HCT116 (cell line): ENCODE data around the gene MAP4K4. TPM values are rescaled to one million over a fixed set of nuclear protein-coding genes. Genes with fewer than 3 reads are reported as not detected.

Source experiments
- ATAC-seq: fragments of 200-7000 bp; cut with Tn5 transposase; 2 replicates; pipeline ENCODE4 v1.9.1; 2020; ENCODE audit warnings: mild to moderate bottlenecking, moderate library complexity
- BruUV-seq: library from RNA; stranded (reverse); fragments of 400-500 nt; replicated peaks from 2 replicates; lab custom pipeline; 2021; lab: Mats Ljungman, UMichigan
- CTCF ChIA-PET: fragments of 300-600 bp; sonication (Branson Sonifier 250); formaldehyde crosslinking; loops from one replicate; lab custom pipeline; 2021; ENCODE audit warnings: antibody characterized with exemption; lab: Charles Lee
- POLR2A ChIA-PET: fragments of 300-600, 350-600 bp; sonication (Branson Sonifier 250); formaldehyde crosslinking; loops from one replicate; lab custom pipeline; 2021; ENCODE audit warnings: antibody characterized with exemption; lab: Charles Lee
- RAD21 ChIA-PET, 2 experiments: fragments of 300-600 bp; sonication (Branson Sonifier 250); formaldehyde crosslinking; loops; one replicate each; lab custom pipeline; 2023; ENCODE audit warnings: low total read pairs in 2 of 2; ENCODE audit not compliant: uncharacterized antibody in 2 of 2, unreplicated experiment in 2 of 2, low non-redundant PET in 1 of 2; lab: Charles Lee
- DNase-seq: peaks from one replicate; pipeline ENCODE4 v3.0.0-alpha.2; 2010; ENCODE audit warnings: low read depth, low spot score
- H2AFZ ChIP-seq: fragments of 200-600 bp; shearing (Covaris generic), sonication (generic); 2 replicates; pipeline ENCODE4 v1.6.1; 2017; ENCODE audit warnings: low read depth, mixed run types, mixed read lengths, antibody characterized with exemption, low read length; ENCODE audit not compliant: poor library complexity, severe bottlenecking
- H3K27ac ChIP-seq: 2 replicates; pipeline ENCODE4 v1.5.1; 2012; ENCODE audit warnings: low read depth, low read length
- H3K27me3 ChIP-seq: fragments of 200-600 bp; sonication (generic); 2 replicates; pipeline ENCODE4 v1.6.1; 2016; ENCODE audit warnings: mixed run types, low read length, mixed read lengths; ENCODE audit not compliant: insufficient read depth
- H3K36me3 ChIP-seq, 2 experiments: fragments of 200-500 bp in 1 of 2; fragments of 200-600 bp in 1 of 2; sonication (Bioruptor generic) in 1 of 2; sonication (generic) in 1 of 2; 2 replicates each; pipeline versions ENCODE4 v1.5.1 to v1.6.1; 2014 to 2016; ENCODE audit warnings: low read length in 2 of 2, inconsistent platforms in 1 of 2, mixed read lengths in 1 of 2, mixed run types in 1 of 2; ENCODE audit not compliant: insufficient read depth in 2 of 2, control insufficient read depth in 1 of 2
- H3K4me1 ChIP-seq, 2 experiments: fragments of 200-600 bp in 1 of 2; sonication (generic) in 1 of 2; 2 replicates each; pipeline versions ENCODE4 v1.5.1 to v1.6.1; 2012 to 2017; ENCODE audit warnings: low read length in 2 of 2, inconsistent platforms in 1 of 2, mild to moderate bottlenecking in 1 of 2, mixed read lengths in 1 of 2, mixed run types in 1 of 2, moderate library complexity in 1 of 2; ENCODE audit not compliant: insufficient read depth in 2 of 2, control insufficient read depth in 1 of 2
- H3K4me2 ChIP-seq: fragments of 200-600 bp; sonication (generic); 2 replicates; pipeline ENCODE4 v1.6.1; 2017; ENCODE audit warnings: mixed run types, low read length, mixed read lengths
- H3K4me3 ChIP-seq, 2 experiments: fragments of 200-600 bp in 1 of 2; sonication (generic) in 1 of 2; replicated peaks in 1 of 2; 2 replicates each; pipeline ENCODE4 v1.5.1; 2011 to 2016; ENCODE audit warnings: low read length in 2 of 2, control low read depth in 1 of 2, low read depth in 1 of 2, mild to moderate bottlenecking in 1 of 2, mixed read lengths in 1 of 2, mixed run types in 1 of 2
- H3K79me2 ChIP-seq: fragments of 200-600 bp; sonication (generic); 2 replicates; pipeline ENCODE4 v1.6.1; 2017; ENCODE audit warnings: mild to moderate bottlenecking, mixed run types, low read length, moderate library complexity, mixed read lengths; ENCODE audit not compliant: insufficient read depth
- H3K9ac ChIP-seq: fragments of 200-600 bp; sonication (generic); 2 replicates; pipeline ENCODE4 v1.6.1; 2016; ENCODE audit warnings: low read length, mixed read lengths
- H3K9me2 ChIP-seq: fragments of 200-600 bp; sonication (generic), shearing (Covaris generic); 2 replicates; pipeline ENCODE4 v1.6.1; 2017; ENCODE audit warnings: mixed run types, mild to moderate bottlenecking, moderate library complexity; ENCODE audit not compliant: insufficient read depth
- H3K9me3 ChIP-seq, 2 experiments: fragments of 200-500 bp in 1 of 2; fragments of 200-600 bp in 1 of 2; sonication (Bioruptor generic) in 1 of 2; sonication (generic) in 1 of 2; 2 replicates each; pipeline ENCODE4 v1.6.1; 2014 to 2017; ENCODE audit warnings: low read length in 2 of 2, mixed read lengths in 2 of 2, inconsistent platforms in 1 of 2, low read depth in 1 of 2, mild to moderate bottlenecking in 1 of 2, mixed run types in 1 of 2, moderate library complexity in 1 of 2; ENCODE audit not compliant: control insufficient read depth in 1 of 2, insufficient read depth in 1 of 2
- H4K20me1 ChIP-seq: fragments of 200-600 bp; sonication (generic), shearing (Covaris generic); 2 replicates; pipeline ENCODE4 v1.6.1; 2017; ENCODE audit warnings: mixed run types, mild to moderate bottlenecking, moderate library complexity; ENCODE audit not compliant: insufficient read depth
- CEBPB ChIP-seq: IDR thresholded peaks from 2 replicates; pipeline ENCODE4 v1.6.1; 2012; ENCODE audit warnings: low read depth
- CTCF ChIP-seq, 3 experiments: fragments of 200-600 bp in 1 of 3; sonication (generic) in 1 of 3; IDR thresholded peaks in 2 of 3; conservative IDR thresholded peaks in 1 of 3; 2 replicates each; pipeline ENCODE4 v1.5.1; 2012 to 2017; ENCODE audit warnings: low read depth in 2 of 3, low read length in 2 of 3, antibody characterized with exemption in 1 of 3, borderline replicate concordance in 1 of 3, control low read depth in 1 of 3, mild to moderate bottlenecking in 1 of 3, mixed read lengths in 1 of 3, mixed run types in 1 of 3, moderate library complexity in 1 of 3; ENCODE audit not compliant: insufficient read depth in 1 of 3
- RAD21 ChIP-seq: IDR thresholded peaks from 2 replicates; pipeline ENCODE4 v1.6.1; 2012; ENCODE audit warnings: low read depth, mild to moderate bottlenecking
- SIN3A ChIP-seq: IDR thresholded peaks from 2 replicates; pipeline ENCODE4 v1.6.1; 2012; ENCODE audit warnings: low read depth
- ZNF274 ChIP-seq: fragments of 200-500 bp; sonication (Bioruptor generic); IDR thresholded peaks from 2 replicates; pipeline ENCODE4 v1.6.1; 2014; ENCODE audit warnings: mild to moderate bottlenecking, low read depth, low read length, inconsistent platforms
- intact Hi-C: fragments of 100-400 bp; cut with micrococcal nuclease; formaldehyde crosslinking; loops from 2 replicates; pipeline ENCODE4 v1.10.0; 2022
- total RNA-seq: library from RNA; stranded (reverse); gene quantifications from one replicate; pipeline ENCODE4 v1.2.1, GENCODE V29; 2021; ENCODE audit not compliant: unreplicated experiment
- TF ChIP-seq, protein P1 (sequence below): IDR thresholded peaks from 2 replicates; pipeline ENCODE4 v1.6.1; 2012

The MAP4K4 gene
- total RNA-seq, 1 experiment from 2014 or later = 62.3 TPM

- ChIA-PET RAD21 (no interaction called here), POLR2A (no interaction called here), CTCF (no interaction called here)
- Histone ChIP-seq H2AFZ (no peak overlapping the region), H3K9ac (no peak overlapping the region), H4K20me1 (no peaks in the 10 kb centered on the region), H3K4me1 (no peaks in the 10 kb centered on the region), H3K27me3 (no peaks in the 10 kb centered on the region), H3K9me3 (no peaks in the 10 kb centered on the region), H3K4me3 (no peak overlapping the region), H3K27ac (no peak overlapping the region), H3K36me3 (peaks cover 0 to 6% of the 10 kb centered on the region in 2 experiments; a peak in 2 of 4 replicates), H3K79me2 (no peaks in the 10 kb centered on the region), H3K9me2 (no peaks in the 10 kb centered on the region), H3K4me2 (no peak overlapping the region)
- no peak for DNase-seq
- ATAC-seq = no peak
- intact Hi-C loops = no loop called here
- BruUV-seq = no TSS peak
- TF ChIP-seq CEBPB = no peak
- no peak for TF ChIP-seq ZNF274
- no peak for TF ChIP-seq CTCF (IDR thresholded peaks at IDR 0.05 in 2 of 3, conservative IDR thresholded peaks at IDR 0.05 in 1 of 3; ENCODE audit: borderline replicate concordance in 1 of 3, insufficient read depth in 1 of 3, low read depth in 2 of 3, low read length in 2 of 3)
- no peak for TF ChIP-seq SIN3A
Measured at GRCh38 chr2:101859604-101860003, 162.1 kb downstream of the MAP4K4 start.

GRCh38 chr2:101860157-101860556 is 162.7 kb downstream of the MAP4K4 start:
- POLR2A ChIA-PET = no interaction called here
- H3K27ac ChIP-seq = no peak overlapping the region
- H3K4me2 ChIP-seq = no peak overlapping the region
- H3K27me3 ChIP-seq = no peaks in the 10 kb centered on the region
- H3K9me3 ChIP-seq = no peaks in the 10 kb centered on the region
- BruUV-seq = no TSS peak
- no peak overlapping the region for H2AFZ ChIP-seq
- H3K9ac ChIP-seq = no peak overlapping the region
- no peaks in the 10 kb centered on the region for H3K9me2 ChIP-seq
- peaks cover 0 to 6% of the 10 kb centered on the region in 2 experiments; a peak in 2 of 4 replicates for H3K36me3 ChIP-seq
- intact Hi-C loops = no loop called here
- TF ChIP-seq CTCF (IDR thresholded peaks at IDR 0.05 in 2 of 3, conservative IDR thresholded peaks at IDR 0.05 in 1 of 3; ENCODE audit: borderline replicate concordance in 1 of 3, insufficient read depth in 1 of 3, low read depth in 2 of 3, low read length in 2 of 3) (peak in 1 of 3 experiments; percentile 15; a peak in 1 of 6 replicates), RAD21 (0 out of 2 replicates have a peak, but pooled peaks have one; percentile 7)
- TF ChIP-seq, protein P1, sequence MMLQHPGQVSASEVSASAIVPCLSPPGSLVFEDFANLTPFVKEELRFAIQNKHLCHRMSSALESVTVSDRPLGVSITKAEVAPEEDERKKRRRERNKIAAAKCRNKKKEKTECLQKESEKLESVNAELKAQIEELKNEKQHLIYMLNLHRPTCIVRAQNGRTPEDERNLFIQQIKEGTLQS = no peak
- H3K4me1 ChIP-seq = no peaks in the 10 kb centered on the region
- RAD21 ChIA-PET = no interaction called here
- DNase-seq = no peak
- H3K79me2 ChIP-seq = no peaks in the 10 kb centered on the region
- no peak for ATAC-seq
- H4K20me1 ChIP-seq = no peaks in the 10 kb centered on the region
- no peak overlapping the region for H3K4me3 ChIP-seq
- CTCF ChIA-PET = no interaction called here
